Hematopoietic multipotent progenitor cell treated with erythropoietin and hydrocortisone succinate and interleukin-3 and kit ligand, for 6 days (in vitro differentiated cells): ENCODE results near the gene APCDD1L.
"Not testable (repeated sequence)": the region's sequence is repeated elsewhere in the genome, so short reads cannot be mapped to it uniquely, and the experiment has no call there.

Experiments used
- DNase-seq: peaks from one replicate; pipeline ENCODE4 v3.0.0-alpha.2; 2015

APCDD1L gene

DNA sequence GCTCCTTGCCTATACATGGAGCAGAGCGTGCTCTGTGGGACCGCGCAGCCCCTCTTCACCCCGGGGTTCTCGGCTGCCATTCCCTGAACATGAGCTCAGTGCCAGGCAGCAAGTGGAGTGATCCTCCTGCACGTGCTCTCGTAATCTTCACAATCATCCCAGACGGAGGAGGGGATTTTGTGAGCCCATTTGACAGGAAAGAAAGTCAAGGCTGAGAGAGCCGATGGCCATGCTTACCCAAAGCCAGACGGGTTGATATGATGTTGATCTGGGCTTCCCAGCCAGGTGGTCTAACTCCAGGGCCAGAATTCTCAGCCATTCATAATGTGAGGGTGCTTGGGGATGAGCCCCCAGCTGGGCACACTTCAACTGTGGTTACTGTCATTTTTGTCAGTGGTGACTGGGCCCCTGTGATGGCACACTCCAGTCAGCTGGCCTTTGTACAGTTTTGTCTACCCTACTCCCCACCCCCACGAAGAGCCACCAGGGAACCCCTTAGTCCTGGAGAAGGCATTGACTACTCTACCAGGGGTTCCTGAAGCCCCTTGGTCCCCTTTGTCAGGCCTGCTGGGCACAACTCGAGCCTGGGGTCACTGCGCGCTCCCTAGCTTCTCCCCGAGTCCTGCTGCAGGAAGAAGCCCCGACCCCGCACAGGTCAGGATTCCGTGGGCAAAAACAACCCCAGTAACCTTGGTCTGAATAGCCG is 1.5 kb downstream of the APCDD1L start:
- no peak for DNase-seq

DNA sequence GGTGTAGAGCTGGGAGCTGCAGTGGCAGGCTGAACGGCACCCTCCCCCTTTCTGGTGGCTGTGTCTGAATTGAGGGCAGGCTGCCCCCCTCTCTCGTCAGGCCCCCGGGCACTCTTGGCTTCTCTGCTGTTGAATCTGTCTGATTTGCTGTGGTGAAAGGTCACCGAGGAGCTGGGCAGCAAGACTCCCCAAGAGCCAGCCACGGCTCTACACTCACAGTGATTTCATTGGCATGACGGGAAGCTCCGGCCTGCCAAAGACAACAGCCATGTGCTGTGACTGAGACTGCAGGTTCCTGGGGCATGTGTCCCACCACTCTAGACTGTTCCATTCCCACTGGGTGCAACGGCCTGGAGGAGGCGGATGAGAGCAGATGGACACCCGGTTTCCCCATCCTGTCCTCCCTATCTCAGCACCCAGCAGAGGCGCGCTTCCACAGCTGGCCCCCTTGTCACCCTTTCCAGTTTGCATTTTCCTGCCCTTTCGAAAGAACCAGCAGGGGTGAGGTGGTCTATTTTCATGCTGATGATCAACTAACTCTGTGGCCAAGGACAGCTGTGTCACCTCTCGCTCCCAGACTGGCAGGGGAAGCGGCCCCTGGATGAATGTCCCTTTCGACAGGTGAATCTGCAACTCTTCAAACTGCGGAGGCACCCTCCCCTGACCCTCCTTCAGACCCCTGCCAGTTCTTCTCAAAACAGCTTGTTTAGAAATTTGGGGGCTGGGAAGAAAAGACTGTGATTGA is 2.2 kb downstream of the APCDD1L start:
- no peak for DNase-seq

DNA sequence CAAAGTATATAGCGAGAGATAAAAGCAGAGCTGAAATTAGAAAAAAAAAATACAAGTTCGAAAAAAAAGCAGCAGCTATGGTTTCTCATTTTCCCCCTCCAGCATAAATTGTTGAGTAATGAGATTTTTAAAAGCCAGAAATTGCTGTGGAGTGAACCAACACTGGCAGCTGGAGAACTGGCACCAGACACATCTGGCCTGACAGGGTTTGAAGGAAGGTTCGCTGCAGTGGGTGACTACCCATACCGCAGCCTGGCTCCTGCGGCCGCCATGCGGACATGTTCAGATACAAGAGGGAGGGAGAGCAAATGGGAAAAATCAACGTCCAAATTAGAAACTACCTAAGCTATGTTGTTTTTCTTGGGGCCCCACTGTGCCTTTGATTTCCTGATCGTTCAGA is 3.3 kb downstream of the APCDD1L start:
- no peak for DNase-seq

DNA sequence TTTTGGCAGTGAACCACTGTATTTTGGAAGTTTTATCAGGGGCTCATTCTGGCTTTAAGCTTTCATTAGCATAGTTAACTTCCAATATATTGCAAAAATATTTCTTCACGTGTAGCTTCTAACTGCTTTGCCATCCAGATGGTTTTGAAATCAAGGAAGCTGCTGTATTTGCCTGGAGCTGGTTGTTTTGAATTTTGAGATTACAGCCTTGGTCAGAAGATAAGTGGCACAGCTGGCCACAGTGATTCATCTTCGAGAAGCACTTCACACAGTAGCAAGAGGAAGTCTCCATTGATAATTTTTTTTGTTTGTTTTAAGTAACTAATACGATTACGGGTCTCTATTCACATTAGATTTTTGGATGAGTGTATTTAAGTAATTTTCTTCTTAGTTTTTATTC is 3.8 kb downstream of the APCDD1L start:
- DNase-seq: peak; percentile 32

- DNase-seq: no peak
Measured at GRCh38 chr20:58510921-58511320, 4.3 kb downstream of the APCDD1L start.

DNA sequence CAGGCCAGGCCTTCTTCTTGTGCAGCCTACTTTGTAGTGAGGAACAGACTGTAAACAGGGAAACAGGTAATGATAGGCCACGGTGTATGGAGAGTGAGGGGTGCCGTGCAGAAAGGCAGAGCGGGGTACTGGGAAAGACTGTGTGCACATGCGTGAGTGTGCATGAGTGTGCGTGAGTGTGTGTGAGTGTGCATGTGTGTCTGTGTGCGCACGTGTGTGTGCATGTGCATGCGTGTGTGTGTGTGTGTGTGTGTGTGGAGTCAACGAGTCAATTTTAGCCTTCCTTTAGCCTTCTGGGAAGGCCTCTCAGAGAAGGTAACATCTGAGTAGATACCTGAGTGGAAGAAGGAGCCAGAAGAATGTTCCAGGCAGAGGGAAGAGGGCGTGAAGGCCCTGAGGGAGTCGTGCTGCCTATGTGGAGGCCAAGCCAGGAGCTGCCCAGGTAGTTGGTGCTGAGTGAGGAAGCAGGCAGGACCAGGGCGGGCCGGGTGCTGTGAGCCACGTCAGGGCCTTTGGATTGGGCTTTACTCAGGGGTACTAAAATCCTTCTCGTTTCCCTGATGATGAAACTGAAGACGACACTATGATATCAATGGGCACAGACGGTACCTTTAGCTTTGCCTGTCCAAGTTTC is 6.3 kb downstream of the APCDD1L start:
- DNase-seq: no peak

GRCh38 chr20:58506999-58507398 is 8.2 kb downstream of the APCDD1L start:
- DNase-seq: not testable (repeated sequence)

DNA sequence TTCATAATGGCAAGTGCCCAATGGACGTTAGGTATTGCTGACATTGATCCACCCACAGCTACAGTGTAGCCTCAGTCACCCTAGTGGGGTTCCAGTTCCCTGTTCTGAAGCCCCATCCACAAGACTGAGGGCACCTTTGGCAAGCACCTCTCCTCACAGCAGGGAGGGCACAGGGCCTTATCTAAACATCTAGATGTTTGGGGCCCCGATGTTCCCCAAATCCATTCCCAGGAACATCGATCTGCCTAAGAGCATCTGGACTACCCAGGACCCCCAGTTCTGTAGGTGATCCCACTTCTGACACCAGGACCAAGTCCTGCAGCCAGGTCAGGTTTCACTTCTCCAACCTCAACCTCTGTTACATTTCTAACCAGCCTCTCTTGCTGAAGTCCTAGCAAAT is 10.6 kb downstream of the APCDD1L start:
- DNase-seq: no peak

GRCh38 chr20:58503668-58504067 is 11.5 kb downstream of the APCDD1L start:
- DNase-seq: no peak

DNA sequence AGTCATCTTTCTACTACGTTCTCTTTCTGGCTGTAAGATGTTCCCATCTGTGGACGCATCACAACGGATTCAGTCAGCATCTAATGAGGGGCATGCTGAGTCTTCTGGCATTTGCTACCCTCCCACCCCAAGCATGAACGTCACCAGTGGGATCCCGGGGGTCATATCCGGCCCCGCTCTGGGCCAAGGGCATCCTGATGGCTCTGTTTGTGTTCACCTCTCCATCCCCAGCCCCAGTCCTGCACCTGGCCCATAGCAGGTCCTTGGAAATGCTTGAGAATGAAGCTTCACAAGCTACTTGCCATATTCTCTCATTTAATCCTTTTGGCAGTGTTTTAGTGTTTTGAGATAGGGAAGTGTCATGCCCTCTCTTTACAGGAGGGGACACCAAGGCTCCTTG is 14.9 kb downstream of the APCDD1L start:
- no peak for DNase-seq

DNA sequence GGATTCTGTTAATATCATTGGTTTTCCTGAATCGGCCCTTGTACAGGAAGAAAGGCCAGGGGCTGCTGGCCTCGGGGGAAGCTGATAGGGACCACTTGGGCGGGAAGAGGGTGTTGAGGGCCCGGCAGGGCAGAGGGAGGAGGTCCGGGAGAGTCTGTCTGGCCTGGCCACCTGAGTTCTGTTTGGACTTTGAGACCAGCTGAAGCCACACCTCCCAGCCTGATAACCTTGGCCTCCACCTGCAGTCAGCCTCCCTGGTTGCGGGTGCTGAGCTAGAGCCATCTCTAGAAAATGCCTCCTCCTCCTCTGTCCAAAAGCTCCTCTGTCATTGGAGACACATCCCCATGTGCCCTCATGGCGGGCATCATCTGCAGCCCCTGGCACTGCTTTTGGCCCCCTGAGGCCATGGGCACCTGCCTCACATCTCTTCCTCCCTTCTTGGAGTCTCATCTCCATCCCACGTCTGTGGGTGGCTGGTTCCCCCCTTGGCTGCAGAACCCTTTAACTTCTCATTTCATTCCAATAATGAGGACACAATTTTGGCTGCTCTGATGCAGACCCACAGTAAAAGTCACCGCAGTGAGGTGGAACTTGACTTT is 16.6 kb downstream of the APCDD1L start:
- no peak for DNase-seq

DNA sequence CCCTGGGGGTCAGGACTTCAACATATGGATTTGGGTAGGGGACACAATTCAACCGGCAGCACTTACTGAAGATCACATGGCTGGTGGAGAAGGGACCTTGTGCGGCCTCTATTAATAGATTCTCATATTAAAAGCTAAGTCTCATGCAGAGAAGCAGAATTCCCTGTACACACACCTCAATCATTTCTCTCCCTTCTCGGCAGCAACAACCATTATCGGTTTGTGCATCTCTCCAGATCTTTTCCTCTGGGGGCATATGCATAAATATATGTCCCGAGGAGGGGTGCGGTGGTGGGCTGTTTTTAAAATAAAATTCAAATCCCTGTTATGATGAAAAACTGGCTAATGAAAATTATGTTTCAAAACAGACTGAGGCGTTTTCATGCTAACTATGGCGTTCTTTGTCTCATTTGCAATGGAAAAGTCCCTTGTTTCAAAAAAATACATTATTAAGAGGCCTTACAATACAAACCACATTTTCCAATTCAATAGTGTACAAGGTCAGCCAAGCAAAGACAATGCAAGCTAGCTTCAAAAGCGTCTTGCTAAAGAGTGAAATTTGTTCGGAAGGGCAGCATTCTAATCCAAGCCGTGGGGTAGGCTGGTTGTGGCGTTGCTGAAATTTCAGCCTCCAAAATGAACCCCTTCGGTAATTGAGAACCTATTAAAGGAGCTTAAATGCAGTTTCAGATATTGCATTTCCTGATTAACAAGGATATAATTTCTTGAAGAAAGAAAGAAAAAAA is 17.3 kb downstream of the APCDD1L start:
- no peak for DNase-seq

DNA sequence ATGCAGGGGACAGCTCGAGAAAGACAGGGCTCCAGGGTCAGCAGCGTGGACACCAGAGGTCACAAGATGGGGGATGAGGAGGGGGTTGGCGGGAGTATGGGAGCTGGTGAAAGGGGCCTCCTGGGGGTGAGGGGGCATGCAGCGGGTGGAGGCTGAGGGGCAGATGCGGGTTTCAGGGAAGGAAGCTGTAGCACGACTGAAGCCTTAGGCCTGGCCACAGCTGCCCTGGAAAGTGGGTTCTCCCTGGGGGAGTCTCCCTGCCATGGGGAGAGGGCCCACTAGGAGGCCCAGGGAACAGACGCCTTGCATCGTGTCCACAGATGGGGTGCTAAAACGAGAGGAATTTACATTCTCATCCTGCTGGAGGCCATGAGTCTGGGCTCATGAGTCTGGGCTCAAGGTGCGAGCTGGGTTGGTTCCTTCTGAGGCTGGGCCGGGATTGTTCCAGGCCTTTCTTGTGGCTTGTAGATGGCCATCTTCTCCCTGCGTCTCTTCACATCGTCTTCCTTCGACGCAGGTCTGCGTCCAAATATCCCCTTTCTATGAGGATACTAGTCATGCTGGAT is 18.0 kb downstream of the APCDD1L start:
- DNase-seq: no peak

- no peak for DNase-seq
Measured at GRCh38 chr20:58496429-58496769, 18.8 kb downstream of the APCDD1L start.

- no peak for DNase-seq
Measured at GRCh38 chr20:58495623-58496428, 19.4 kb downstream of the APCDD1L start.

- no peak for DNase-seq
Measured at GRCh38 chr20:58494923-58495622, 20.1 kb downstream of the APCDD1L start.

- no peak for DNase-seq
Measured at GRCh38 chr20:58492795-58493524, 22.2 kb downstream of the APCDD1L start.

GRCh38 chr20:58492074-58492718 is 23.0 kb downstream of the APCDD1L start:
- no peak for DNase-seq

DNA sequence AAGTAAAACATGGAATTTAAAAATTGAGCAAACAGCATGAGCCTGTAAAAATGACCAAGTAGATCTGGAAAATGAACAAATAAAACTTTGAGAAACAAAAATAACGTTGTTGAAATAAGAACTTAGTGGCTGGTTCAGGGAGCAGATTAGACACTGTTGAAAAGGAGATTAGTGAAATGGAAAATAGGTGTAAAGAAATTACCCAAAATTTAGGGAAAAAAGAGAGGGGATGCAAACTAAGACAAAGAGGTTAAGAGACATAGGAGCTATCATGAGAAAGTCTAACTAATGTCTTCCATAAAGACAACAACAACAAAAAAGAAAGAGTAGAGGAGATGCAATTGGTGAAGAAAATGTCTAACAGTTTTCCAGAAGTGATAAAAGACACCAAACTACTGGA is 29.0 kb downstream of the APCDD1L start:
- DNase-seq: no peak

DNA sequence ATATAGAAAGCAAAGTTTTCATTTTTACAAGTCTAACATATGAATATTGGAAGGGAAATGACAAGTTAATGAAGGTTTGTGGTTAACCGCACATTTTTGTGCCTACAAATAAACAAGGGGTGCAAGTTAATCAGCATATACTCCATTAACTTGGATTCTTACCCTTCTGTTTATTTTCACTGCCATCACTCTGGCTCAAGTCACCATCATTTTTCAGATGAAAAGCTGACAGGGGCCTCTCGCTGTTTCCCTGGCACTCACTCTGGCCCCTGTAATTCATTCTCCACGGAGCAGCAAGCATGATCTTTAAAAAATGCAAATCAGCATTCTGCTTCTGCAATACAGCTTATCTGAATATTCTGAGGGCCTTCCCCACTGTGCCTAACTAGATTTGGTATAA is 29.8 kb downstream of the APCDD1L start:
- DNase-seq: no peak
